ENCODE results near the gene PEAK1.

The PEAK1 gene

DNA sequence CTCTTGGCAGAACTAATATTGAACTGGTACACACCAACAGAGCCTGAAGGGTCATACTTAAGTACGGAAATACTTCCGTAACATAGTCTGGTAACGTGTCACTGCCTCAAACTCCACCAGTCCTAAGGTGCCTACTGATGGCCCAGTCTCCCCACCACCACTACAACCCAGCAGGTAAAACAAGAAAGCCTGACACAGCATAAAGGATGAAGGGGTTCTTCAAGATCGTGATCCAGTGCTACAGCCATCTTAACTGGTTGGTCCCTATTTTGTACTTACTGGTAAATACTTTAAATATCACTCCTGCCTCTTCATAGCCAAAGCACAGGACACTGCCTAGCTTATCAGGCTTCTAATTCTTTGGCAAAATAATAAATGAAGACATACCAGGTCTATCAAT is 46.5 kb downstream of the PEAK1 start:
- ATAC-seq: no peak
- TF ChIP-seq, protein P1, sequence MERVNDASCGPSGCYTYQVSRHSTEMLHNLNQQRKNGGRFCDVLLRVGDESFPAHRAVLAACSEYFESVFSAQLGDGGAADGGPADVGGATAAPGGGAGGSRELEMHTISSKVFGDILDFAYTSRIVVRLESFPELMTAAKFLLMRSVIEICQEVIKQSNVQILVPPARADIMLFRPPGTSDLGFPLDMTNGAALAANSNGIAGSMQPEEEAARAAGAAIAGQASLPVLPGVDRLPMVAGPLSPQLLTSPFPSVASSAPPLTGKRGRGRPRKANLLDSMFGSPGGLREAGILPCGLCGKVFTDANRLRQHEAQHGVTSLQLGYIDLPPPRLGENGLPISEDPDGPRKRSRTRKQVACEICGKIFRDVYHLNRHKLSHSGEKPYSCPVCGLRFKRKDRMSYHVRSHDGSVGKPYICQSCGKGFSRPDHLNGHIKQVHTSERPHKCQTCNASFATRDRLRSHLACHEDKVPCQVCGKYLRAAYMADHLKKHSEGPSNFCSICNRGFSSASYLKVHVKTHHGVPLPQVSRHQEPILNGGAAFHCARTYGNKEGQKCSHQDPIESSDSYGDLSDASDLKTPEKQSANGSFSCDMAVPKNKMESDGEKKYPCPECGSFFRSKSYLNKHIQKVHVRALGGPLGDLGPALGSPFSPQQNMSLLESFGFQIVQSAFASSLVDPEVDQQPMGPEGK (CRISPR knock-in tag; IDR thresholded peaks at IDR 0.05; ENCODE audit: borderline replicate concordance): no peak
- TF ChIP-seq RARB (CRISPR knock-in tag; IDR thresholded peaks at IDR 0.05): no peak
- TF ChIP-seq ZNF8 (CRISPR knock-in tag; IDR thresholded peaks at IDR 0.05): no peak
- TF ChIP-seq, protein P2, sequence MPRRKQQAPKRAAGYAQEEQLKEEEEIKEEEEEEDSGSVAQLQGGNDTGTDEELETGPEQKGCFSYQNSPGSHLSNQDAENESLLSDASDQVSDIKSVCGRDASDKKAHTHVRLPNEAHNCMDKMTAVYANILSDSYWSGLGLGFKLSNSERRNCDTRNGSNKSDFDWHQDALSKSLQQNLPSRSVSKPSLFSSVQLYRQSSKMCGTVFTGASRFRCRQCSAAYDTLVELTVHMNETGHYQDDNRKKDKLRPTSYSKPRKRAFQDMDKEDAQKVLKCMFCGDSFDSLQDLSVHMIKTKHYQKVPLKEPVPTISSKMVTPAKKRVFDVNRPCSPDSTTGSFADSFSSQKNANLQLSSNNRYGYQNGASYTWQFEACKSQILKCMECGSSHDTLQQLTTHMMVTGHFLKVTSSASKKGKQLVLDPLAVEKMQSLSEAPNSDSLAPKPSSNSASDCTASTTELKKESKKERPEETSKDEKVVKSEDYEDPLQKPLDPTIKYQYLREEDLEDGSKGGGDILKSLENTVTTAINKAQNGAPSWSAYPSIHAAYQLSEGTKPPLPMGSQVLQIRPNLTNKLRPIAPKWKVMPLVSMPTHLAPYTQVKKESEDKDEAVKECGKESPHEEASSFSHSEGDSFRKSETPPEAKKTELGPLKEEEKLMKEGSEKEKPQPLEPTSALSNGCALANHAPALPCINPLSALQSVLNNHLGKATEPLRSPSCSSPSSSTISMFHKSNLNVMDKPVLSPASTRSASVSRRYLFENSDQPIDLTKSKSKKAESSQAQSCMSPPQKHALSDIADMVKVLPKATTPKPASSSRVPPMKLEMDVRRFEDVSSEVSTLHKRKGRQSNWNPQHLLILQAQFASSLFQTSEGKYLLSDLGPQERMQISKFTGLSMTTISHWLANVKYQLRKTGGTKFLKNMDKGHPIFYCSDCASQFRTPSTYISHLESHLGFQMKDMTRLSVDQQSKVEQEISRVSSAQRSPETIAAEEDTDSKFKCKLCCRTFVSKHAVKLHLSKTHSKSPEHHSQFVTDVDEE (CRISPR knock-in tag; IDR thresholded peaks at IDR 0.05): no peak
- TF ChIP-seq ZFP3 (CRISPR knock-in tag; IDR thresholded peaks at IDR 0.05): no peak
- TF ChIP-seq ISL1 (CRISPR knock-in tag; IDR thresholded peaks at IDR 0.05): no peak
- no peak for TF ChIP-seq SNAI2 (CRISPR knock-in tag; IDR thresholded peaks at IDR 0.05)
- no peak for TF ChIP-seq OSR1 (CRISPR knock-in tag; IDR thresholded peaks at IDR 0.05)
- TF ChIP-seq, protein P3, sequence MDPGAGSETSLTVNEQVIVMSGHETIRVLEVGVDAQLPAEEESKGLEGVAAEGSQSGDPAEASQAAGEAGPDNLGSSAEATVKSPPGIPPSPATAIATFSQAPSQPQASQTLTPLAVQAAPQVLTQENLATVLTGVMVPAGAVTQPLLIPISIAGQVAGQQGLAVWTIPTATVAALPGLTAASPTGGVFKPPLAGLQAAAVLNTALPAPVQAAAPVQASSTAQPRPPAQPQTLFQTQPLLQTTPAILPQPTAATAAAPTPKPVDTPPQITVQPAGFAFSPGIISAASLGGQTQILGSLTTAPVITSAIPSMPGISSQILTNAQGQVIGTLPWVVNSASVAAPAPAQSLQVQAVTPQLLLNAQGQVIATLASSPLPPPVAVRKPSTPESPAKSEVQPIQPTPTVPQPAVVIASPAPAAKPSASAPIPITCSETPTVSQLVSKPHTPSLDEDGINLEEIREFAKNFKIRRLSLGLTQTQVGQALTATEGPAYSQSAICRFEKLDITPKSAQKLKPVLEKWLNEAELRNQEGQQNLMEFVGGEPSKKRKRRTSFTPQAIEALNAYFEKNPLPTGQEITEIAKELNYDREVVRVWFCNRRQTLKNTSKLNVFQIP (CRISPR knock-in tag; IDR thresholded peaks at IDR 0.05; ENCODE audit: borderline replicate concordance, low read depth): no peak
- no peak for TF ChIP-seq ZNF70 (CRISPR knock-in tag; IDR thresholded peaks at IDR 0.05)
- TF ChIP-seq, protein P4, sequence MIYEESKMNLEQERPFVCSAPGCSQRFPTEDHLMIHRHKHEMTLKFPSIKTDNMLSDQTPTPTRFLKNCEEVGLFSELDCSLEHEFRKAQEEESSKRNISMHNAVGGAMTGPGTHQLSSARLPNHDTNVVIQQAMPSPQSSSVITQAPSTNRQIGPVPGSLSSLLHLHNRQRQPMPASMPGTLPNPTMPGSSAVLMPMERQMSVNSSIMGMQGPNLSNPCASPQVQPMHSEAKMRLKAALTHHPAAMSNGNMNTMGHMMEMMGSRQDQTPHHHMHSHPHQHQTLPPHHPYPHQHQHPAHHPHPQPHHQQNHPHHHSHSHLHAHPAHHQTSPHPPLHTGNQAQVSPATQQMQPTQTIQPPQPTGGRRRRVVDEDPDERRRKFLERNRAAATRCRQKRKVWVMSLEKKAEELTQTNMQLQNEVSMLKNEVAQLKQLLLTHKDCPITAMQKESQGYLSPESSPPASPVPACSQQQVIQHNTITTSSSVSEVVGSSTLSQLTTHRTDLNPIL (CRISPR knock-in tag; IDR thresholded peaks at IDR 0.05; ENCODE audit: low read depth): no peak
- TF ChIP-seq ZFP30 (CRISPR knock-in tag; IDR thresholded peaks at IDR 0.05): no peak

DNA sequence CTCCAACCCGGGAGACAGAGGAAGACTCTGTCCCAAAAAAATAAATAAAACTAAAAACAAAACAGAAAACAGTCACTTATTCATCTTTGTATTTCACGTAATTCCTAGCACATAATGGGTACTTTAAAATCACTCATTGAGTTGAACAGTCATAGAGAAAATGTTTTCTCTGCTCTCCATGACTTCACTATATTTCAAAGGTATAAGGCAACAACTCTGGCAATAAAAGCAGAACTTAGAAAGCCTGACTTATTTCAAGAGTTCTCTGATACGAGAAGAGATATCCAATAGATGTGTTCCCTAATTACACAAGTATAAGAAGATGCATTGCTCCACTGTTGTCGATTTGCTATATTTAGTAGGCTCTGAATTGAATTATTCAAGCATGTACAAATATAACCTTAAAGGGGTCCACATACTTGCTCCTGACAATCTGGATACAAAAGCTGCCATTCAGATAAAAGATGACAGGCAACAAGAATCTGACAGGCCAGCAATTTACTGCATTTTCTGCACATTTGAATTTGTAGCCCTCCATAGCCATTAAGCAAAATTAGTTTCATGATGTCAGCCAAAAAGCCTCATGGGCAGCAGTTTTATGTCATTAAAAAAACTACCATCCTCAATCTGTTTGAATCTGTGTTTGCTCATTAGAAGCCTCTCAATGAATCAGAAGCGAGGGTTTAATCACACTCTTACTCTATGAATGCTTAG is 47.9 kb downstream of the PEAK1 start:
- ATAC-seq: no peak
- TF ChIP-seq, protein P2 (CRISPR knock-in tag; IDR thresholded peaks at IDR 0.05): no peak
- TF ChIP-seq, protein P3 (CRISPR knock-in tag; IDR thresholded peaks at IDR 0.05; ENCODE audit: borderline replicate concordance, low read depth): no peak
- no peak for TF ChIP-seq TOX (CRISPR knock-in tag; IDR thresholded peaks at IDR 0.05; ENCODE audit: borderline replicate concordance)
- TF ChIP-seq ESRRG (CRISPR knock-in tag; IDR thresholded peaks at IDR 0.05): no peak
- TF ChIP-seq, protein P1 (CRISPR knock-in tag; IDR thresholded peaks at IDR 0.05; ENCODE audit: borderline replicate concordance): no peak
- TF ChIP-seq ZNF565 (CRISPR knock-in tag; conservative IDR thresholded peaks at IDR 0.05; ENCODE audit: low read depth): no peak
- no peak for TF ChIP-seq SNAI2 (CRISPR knock-in tag; IDR thresholded peaks at IDR 0.05)
- no peak for TF ChIP-seq RARB (CRISPR knock-in tag; IDR thresholded peaks at IDR 0.05)
- no peak for TF ChIP-seq GLIS3 (CRISPR knock-in tag; IDR thresholded peaks at IDR 0.05)

Measured in SK-N-SH treated with all-trans-retinoic acid at 6 μM for 48 hours (cell line).